Immature natural killer cell (primary cell): ENCODE measurements around the gene C22orf15. TPM values are rescaled to one million over a fixed set of nuclear protein-coding genes. Genes with fewer than 3 reads are reported as not detected.
"Not testable (repeated sequence)": the region's sequence is repeated elsewhere in the genome, so short reads cannot be mapped to it uniquely, and the experiment has no call there.

ENCODE experiments used
- DNase-seq, 3 donors: peaks; one replicate each; pipeline ENCODE4 v3.0.0; 2022; ENCODE audit warnings: mixed read lengths in 1 of 3
- H3K27ac Mint-ChIP-seq, 6 donors: one replicate each; pipeline ENCODE4 v1.8.0; 2020; ENCODE audit warnings: mixed read lengths in 6 of 6, mild to moderate bottlenecking in 5 of 6, inconsistent platforms in 4 of 6, moderate library complexity in 3 of 6
- H3K27me3 Mint-ChIP-seq, 3 donors: one replicate each; pipeline ENCODE4 v1.8.0; 2020 to 2021; ENCODE audit warnings: low read depth in 3 of 3, mild to moderate bottlenecking in 3 of 3, mixed read lengths in 3 of 3, moderate library complexity in 3 of 3, inconsistent platforms in 1 of 3
- H3K36me3 Mint-ChIP-seq, 3 donors: one replicate each; pipeline ENCODE4 v1.8.0; 2020; ENCODE audit warnings: mixed read lengths in 3 of 3, inconsistent platforms in 2 of 3, mild to moderate bottlenecking in 2 of 3
- H3K4me1 Mint-ChIP-seq, 2 donors: one replicate each; pipeline ENCODE4 v1.8.0; 2020; ENCODE audit warnings: inconsistent platforms in 2 of 2, mild to moderate bottlenecking in 2 of 2, mixed read lengths in 2 of 2, moderate library complexity in 1 of 2
- H3K4me3 Mint-ChIP-seq, 5 donors: one replicate each; pipeline ENCODE4 v1.8.0; 2020; ENCODE audit warnings: mild to moderate bottlenecking in 5 of 5, mixed read lengths in 5 of 5, inconsistent platforms in 3 of 5, moderate library complexity in 3 of 5
- H3K9me3 Mint-ChIP-seq, 6 donors: one replicate each; pipeline ENCODE4 v1.8.0; 2020; ENCODE audit warnings: mild to moderate bottlenecking in 6 of 6, mixed read lengths in 6 of 6, inconsistent platforms in 4 of 6, moderate library complexity in 3 of 6
- polyA plus RNA-seq, 3 donors: library from polyadenylated mRNA; unstranded; fragments of 300-500 nt; fragmentation: Illumina TruSeq; gene quantifications; one replicate each; pipeline ENCODE4 v1.2.3, GENCODE V29; 2021

C22orf15 gene
- polyA plus RNA-seq: 1 to 10 TPM in 1 of 3 donors, not detected in 2; 1.1 TPM

- peaks cover 33 to 40% of the 10 kb centered on the region in 2 donors for H3K4me1 Mint-ChIP-seq
- H3K27ac Mint-ChIP-seq: peak within 1 kb of the TSS in 5 of 6 donors; percentile 25 to 70 (median 53)
- H3K4me3 Mint-ChIP-seq: peak within 1 kb of the TSS; percentile 64 to 75 (median 67)
- H3K27me3 Mint-ChIP-seq: peaks cover 0 to 3% (median 0%) of the 10 kb centered on the region in 3 donors
- no peaks in the 10 kb centered on the region for H3K36me3 Mint-ChIP-seq
- no peak for DNase-seq
- no peaks in the 10 kb centered on the region for H3K9me3 Mint-ChIP-seq
Measured at GRCh38 chr22:23762842-23763578, at the start of gene C22orf15. Gene C22orf15 (plus strand): TSS chr22:23762990. CDS start chr22:23763307, 317 bp downstream.

GRCh38 chr22:23713696-23714595 lies 48.8 kb upstream of the C22orf15 start:
- H3K27me3 Mint-ChIP-seq: peaks cover 0 to 3% (median 0%) of the 10 kb centered on the region in 3 donors
- peak overlapping the region; percentile 16 to 82 (median 64) for H3K27ac Mint-ChIP-seq
- peaks cover 25 to 35% of the 10 kb centered on the region in 2 donors for H3K4me1 Mint-ChIP-seq
- no peaks in the 10 kb centered on the region for H3K9me3 Mint-ChIP-seq
- peak overlapping the region in 3 of 5 donors; percentile 1 to 81 (median 29) for H3K4me3 Mint-ChIP-seq
- DNase-seq: no peak
- peaks cover 19 to 41% (median 23%) of the 10 kb centered on the region in 3 donors for H3K36me3 Mint-ChIP-seq

- H3K36me3 Mint-ChIP-seq: peaks cover 16 to 31% (median 16%) of the 10 kb centered on the region in 3 donors
- peaks cover 25 to 35% of the 10 kb centered on the region in 2 donors for H3K4me1 Mint-ChIP-seq
Measured at GRCh38 chr22:23714596-23715578, 47.9 kb upstream of the C22orf15 start.

GRCh38 chr22:23715806-23716375 lies 46.9 kb upstream of the C22orf15 start:
- H3K27me3 Mint-ChIP-seq: peaks cover 0 to 2% (median under 1%) of the 10 kb centered on the region in 3 donors
- peak overlapping the region; percentile 73 to 86 (median 81) for H3K4me3 Mint-ChIP-seq

More at GRCh38 chr22:23714596-23715578, 47.9 kb upstream of the C22orf15 start:
- no peak for DNase-seq
- H3K9me3 Mint-ChIP-seq: no peaks in the 10 kb centered on the region
- H3K27me3 Mint-ChIP-seq: peaks cover 0 to 2% (median 0%) of the 10 kb centered on the region in 3 donors
- H3K27ac Mint-ChIP-seq: peak overlapping the region; percentile 77 to 83 (median 80)
- peak overlapping the region; percentile 59 to 86 (median 81) for H3K4me3 Mint-ChIP-seq

GRCh38 chr22:23716811-23717801 lies 45.7 kb upstream of the C22orf15 start:
- DNase-seq: peak; percentile 82 to 84 (median 83)
- Mint-ChIP-seq H3K27me3 (peaks cover 0 to 5% (median 2%) of the 10 kb centered on the region in 3 donors), H3K9me3 (no peaks in the 10 kb centered on the region), H3K4me1 (peaks cover 25% of the 10 kb centered on the region in 2 donors), H3K4me3 (peak overlapping the region; percentile 73 to 86 (median 81)), H3K36me3 (peaks cover 4 to 14% (median 6%) of the 10 kb centered on the region in 3 donors), H3K27ac (peak overlapping the region; percentile 80 to 92 (median 88))

More at GRCh38 chr22:23715806-23716375, 46.9 kb upstream of the C22orf15 start:
- Mint-ChIP-seq H3K36me3 (peaks cover 7 to 21% (median 9%) of the 10 kb centered on the region in 3 donors), H3K9me3 (no peaks in the 10 kb centered on the region), H3K27ac (peak overlapping the region; percentile 77 to 83 (median 80)), H3K4me1 (peaks cover 25 to 31% of the 10 kb centered on the region in 2 donors)
- DNase-seq: peak; percentile 26 to 36 (median 35)

GRCh38 chr22:23718371-23719165 lies 44.2 kb upstream of the C22orf15 start:
- Mint-ChIP-seq H3K27me3 (peaks cover 2 to 5% (median 2%) of the 10 kb centered on the region in 3 donors), H3K36me3 (peaks cover 4 to 7% (median 6%) of the 10 kb centered on the region in 3 donors), H3K4me3 (peak overlapping the region in 3 of 5 donors; percentile 38 to 53 (median 40)), H3K27ac (peak overlapping the region in 5 of 6 donors; percentile 22 to 70 (median 37)), H3K9me3 (no peaks in the 10 kb centered on the region), H3K4me1 (peaks cover 25% of the 10 kb centered on the region in 2 donors)
- no peak for DNase-seq

GRCh38 chr22:23720855-23721254 lies 41.9 kb upstream of the C22orf15 start:
- Mint-ChIP-seq H3K4me3 (no peak overlapping the region), H3K9me3 (no peaks in the 10 kb centered on the region), H3K27me3 (peaks cover 2 to 7% (median 4%) of the 10 kb centered on the region in 3 donors), H3K27ac (no peak overlapping the region), H3K4me1 (peaks cover 10% of the 10 kb centered on the region in 2 donors), H3K36me3 (no peaks in the 10 kb centered on the region)
- DNase-seq: no peak

GRCh38 chr22:23722160-23722559 lies 40.6 kb upstream of the C22orf15 start:
- peaks cover 4 to 5% of the 10 kb centered on the region in 2 donors for H3K4me1 Mint-ChIP-seq
- H3K4me3 Mint-ChIP-seq: no peak overlapping the region

GRCh38 chr22:23722724-23723123 lies 40.1 kb upstream of the C22orf15 start:
- H3K4me1 Mint-ChIP-seq: no peaks in the 10 kb centered on the region
- H3K27ac Mint-ChIP-seq: no peak overlapping the region
- no peaks in the 10 kb centered on the region for H3K36me3 Mint-ChIP-seq

More at GRCh38 chr22:23722160-23722559, 40.6 kb upstream of the C22orf15 start:
- Mint-ChIP-seq H3K27ac (no peak overlapping the region), H3K9me3 (no peaks in the 10 kb centered on the region), H3K36me3 (no peaks in the 10 kb centered on the region), H3K27me3 (peaks cover 0 to 11% (median 4%) of the 10 kb centered on the region in 3 donors)
- no peak for DNase-seq

GRCh38 chr22:23728108-23728507 lies 34.7 kb upstream of the C22orf15 start:
- H3K9me3 Mint-ChIP-seq, H3K27me3 Mint-ChIP-seq, DNase-seq, H3K27ac Mint-ChIP-seq, H3K36me3 Mint-ChIP-seq, H3K4me3 Mint-ChIP-seq, H3K4me1 Mint-ChIP-seq: not testable (repeated sequence)

More at GRCh38 chr22:23722724-23723123, 40.1 kb upstream of the C22orf15 start:
- Mint-ChIP-seq H3K9me3 (no peaks in the 10 kb centered on the region), H3K27me3 (peaks cover 0 to 11% (median 4%) of the 10 kb centered on the region in 3 donors), H3K4me3 (no peak overlapping the region)
- no peak for DNase-seq

- H3K4me3 Mint-ChIP-seq: no peak overlapping the region
- H3K27ac Mint-ChIP-seq: no peak overlapping the region
- peaks cover 0 to 1% (median 0%) of the 10 kb centered on the region in 3 donors for H3K27me3 Mint-ChIP-seq
- no peaks in the 10 kb centered on the region for H3K9me3 Mint-ChIP-seq
- no peaks in the 10 kb centered on the region for H3K4me1 Mint-ChIP-seq
- peaks cover 0 to 10% (median 4%) of the 10 kb centered on the region in 3 donors for H3K36me3 Mint-ChIP-seq
- DNase-seq: no peak
Measured at GRCh38 chr22:23737696-23738095, 25.1 kb upstream of the C22orf15 start.
